ENCODE measurements around the gene G6PC2.

Gene G6PC2

GRCh38 chr2:168890006-168890782 lies 10.9 kb upstream of the G6PC2 start, which contains the start of gene SPC25:
Gene SPC25, minus strand, starts transcription at chr2:168890430. Its CDS starts 911 bp downstream, at chr2:168889519.
- H3K27ac ChIP-seq: peak within 1 kb of the TSS; percentile 61
- DNase-seq (ENCODE audit: low spot score): peak; percentile 99
- ChIA-PET POLR2A (ENCODE audit: low non-redundant PET) (no interaction called here), CTCF (interaction anchor here (0.7 kb wide), 1 partner anchor 331 kb away, joined by 3 read pairs; no protein-coding TSS in a partner anchor)
- TF ChIP-seq, protein P1, sequence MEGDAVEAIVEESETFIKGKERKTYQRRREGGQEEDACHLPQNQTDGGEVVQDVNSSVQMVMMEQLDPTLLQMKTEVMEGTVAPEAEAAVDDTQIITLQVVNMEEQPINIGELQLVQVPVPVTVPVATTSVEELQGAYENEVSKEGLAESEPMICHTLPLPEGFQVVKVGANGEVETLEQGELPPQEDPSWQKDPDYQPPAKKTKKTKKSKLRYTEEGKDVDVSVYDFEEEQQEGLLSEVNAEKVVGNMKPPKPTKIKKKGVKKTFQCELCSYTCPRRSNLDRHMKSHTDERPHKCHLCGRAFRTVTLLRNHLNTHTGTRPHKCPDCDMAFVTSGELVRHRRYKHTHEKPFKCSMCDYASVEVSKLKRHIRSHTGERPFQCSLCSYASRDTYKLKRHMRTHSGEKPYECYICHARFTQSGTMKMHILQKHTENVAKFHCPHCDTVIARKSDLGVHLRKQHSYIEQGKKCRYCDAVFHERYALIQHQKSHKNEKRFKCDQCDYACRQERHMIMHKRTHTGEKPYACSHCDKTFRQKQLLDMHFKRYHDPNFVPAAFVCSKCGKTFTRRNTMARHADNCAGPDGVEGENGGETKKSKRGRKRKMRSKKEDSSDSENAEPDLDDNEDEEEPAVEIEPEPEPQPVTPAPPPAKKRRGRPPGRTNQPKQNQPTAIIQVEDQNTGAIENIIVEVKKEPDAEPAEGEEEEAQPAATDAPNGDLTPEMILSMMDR (conservative IDR thresholded peaks at IDR 0.05; ENCODE audit: low read depth): no peak

DNA sequence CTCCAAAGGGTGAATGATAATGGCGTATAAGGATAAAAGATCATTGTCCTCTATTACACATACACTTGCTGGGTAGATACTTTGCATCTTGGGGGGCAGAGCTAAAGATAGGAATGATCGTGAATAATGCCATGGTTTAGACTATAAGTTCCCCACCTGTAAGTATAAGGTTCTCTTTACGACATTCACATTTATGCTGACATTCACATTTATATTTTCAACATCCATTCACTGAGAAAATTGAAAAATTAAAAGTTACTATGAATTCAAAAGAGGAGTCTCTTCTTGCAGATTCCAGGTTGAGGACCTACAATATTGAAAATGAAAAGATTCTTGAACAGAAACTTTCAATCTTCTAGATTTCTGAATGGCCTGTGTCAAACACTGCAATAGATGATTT lies 8.8 kb upstream of the G6PC2 start:
- TF ChIP-seq, protein P1 (conservative IDR thresholded peaks at IDR 0.05; ENCODE audit: low read depth): no peak
- DNase-seq (ENCODE audit: low spot score): no peak
- no peak overlapping the region for H3K27ac ChIP-seq
- CTCF ChIA-PET: no interaction called here
- POLR2A ChIA-PET (ENCODE audit: low non-redundant PET): no interaction called here

DNA sequence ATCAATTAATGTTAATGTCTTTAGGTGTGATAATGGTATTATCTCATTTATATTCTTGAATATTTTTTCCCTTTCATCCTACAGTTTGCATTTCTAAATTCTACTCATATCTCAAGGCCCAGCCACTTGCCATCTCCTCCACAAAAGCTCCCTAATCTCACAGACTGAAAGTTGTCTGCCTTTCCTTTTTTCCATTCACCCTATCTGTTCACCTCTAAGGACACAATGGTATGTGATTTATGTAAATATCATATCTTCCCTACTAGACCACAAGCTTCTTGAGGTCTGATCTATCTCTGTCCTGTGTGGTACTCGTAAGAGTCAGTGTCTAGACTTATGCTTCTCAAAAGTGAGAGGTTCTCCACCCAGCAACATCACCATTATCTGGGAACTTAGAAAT lies 7.0 kb upstream of the G6PC2 start:
- DNase-seq (ENCODE audit: low spot score): no peak
- TF ChIP-seq, protein P1 (conservative IDR thresholded peaks at IDR 0.05; ENCODE audit: low read depth): no peak
- POLR2A ChIA-PET (ENCODE audit: low non-redundant PET): no interaction called here
- H3K27ac ChIP-seq: no peak overlapping the region
- CTCF ChIA-PET: no interaction called here

DNA sequence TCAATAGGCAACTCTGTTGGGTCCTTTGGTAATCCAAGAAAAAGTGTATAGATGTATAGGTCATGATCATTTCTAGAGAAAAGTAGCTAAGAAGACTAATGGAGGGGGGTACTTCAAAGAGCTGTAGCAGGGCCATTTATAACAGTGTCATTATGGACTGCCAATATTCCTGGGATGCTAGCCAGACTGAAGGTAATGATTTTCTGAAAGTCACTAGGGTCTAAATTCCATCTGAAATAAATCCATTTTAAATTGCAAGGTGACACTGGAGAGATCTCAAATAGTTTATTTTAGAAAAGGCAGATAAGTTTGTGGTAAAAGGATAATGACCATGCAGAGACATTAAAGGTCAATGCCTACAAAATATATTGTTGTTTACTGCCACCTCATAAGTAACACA lies 6.4 kb upstream of the G6PC2 start:
- no peak for DNase-seq (ENCODE audit: low spot score)
- ChIA-PET CTCF (no interaction called here), POLR2A (ENCODE audit: low non-redundant PET) (no interaction called here)
- TF ChIP-seq, protein P1 (conservative IDR thresholded peaks at IDR 0.05; ENCODE audit: low read depth): no peak
- H3K27ac ChIP-seq: no peak overlapping the region

- H3K27ac ChIP-seq: no peak overlapping the region
- ChIA-PET POLR2A (ENCODE audit: low non-redundant PET) (no interaction called here), CTCF (no interaction called here)
- TF ChIP-seq, protein P1 (conservative IDR thresholded peaks at IDR 0.05; ENCODE audit: low read depth): no peak
- DNase-seq (ENCODE audit: low spot score): no peak
Observed at GRCh38 chr2:168895771-168896170, 5.3 kb upstream of the G6PC2 start.

DNA sequence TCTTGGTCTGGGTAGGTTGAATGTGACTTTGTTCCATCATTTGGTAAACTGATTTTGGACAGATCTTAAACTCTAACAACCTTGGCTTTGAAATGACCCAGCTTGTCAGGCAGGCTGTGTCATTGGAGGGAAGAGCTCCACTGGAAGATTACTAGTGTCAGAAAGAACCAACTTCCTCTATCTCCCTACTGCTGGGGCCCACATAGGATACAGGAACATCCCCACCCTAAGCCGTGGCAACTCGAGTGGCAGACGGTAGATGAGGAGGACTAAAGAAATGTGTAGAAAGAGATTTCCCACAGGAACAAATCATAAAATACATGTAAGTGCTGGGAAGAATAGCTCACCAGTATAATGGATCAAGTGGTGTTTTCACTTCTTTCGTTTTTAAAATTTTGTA lies 4.3 kb upstream of the G6PC2 start:
- no peak overlapping the region for H3K27ac ChIP-seq
- ChIA-PET CTCF (no interaction called here), POLR2A (ENCODE audit: low non-redundant PET) (no interaction called here)
- no peak for DNase-seq (ENCODE audit: low spot score)
- TF ChIP-seq, protein P1 (conservative IDR thresholded peaks at IDR 0.05; ENCODE audit: low read depth): no peak
